H1 (cell line): ENCODE data around the gene SAMD4A. TPM values are rescaled to one million over a fixed set of nuclear protein-coding genes. Genes with fewer than 3 reads are reported as not detected.

Experiments
- CTCF ChIA-PET: fragments of 300-600 bp; sonication (Branson Sonifier 250); formaldehyde crosslinking; loops from one replicate; lab custom pipeline; 2021; ENCODE audit not compliant: partially characterized antibody; lab: Charles Lee
- POLR2A ChIA-PET: fragments of 300-600 bp; sonication (Branson Sonifier 250); formaldehyde crosslinking; loops from one replicate; lab custom pipeline; 2021; ENCODE audit warnings: inconsistent platforms; ENCODE audit not compliant: partially characterized antibody; lab: Charles Lee
- DNase-seq, 2 experiments: peaks; one replicate each; pipeline versions ENCODE4 v3.0.0 to v3.0.0-alpha.2; 2010 to 2022; ENCODE audit warnings: low spot score in 2 of 2, low read depth in 1 of 2, mixed read lengths in 1 of 2
- FAIRE-seq: peaks from 2 replicates; lab custom pipeline; 2011; peaks lifted over from hg19 to GRCh38; lab: Jason Lieb, UNC
- H2AFZ ChIP-seq: 2 replicates; pipeline ENCODE4 v1.8.1; 2012; ENCODE audit warnings: low read length, inconsistent platforms
- H2AK5ac ChIP-seq: 2 replicates; pipeline ENCODE4 v1.6.1; 2013; ENCODE audit warnings: low read depth, low read length
- H2BK120ac ChIP-seq: replicated peaks from 2 replicates; pipeline ENCODE3; 2013; ENCODE audit warnings: low read depth, low read length, inconsistent platforms
- H2BK12ac ChIP-seq: 2 replicates; pipeline ENCODE4 v1.6.1; 2013; ENCODE audit warnings: low read depth, low read length
- H2BK15ac ChIP-seq: 2 replicates; pipeline ENCODE4 v1.6.1; 2013; ENCODE audit warnings: low read length
- H2BK20ac ChIP-seq: 2 replicates; pipeline ENCODE4 v1.6.1; 2013; ENCODE audit warnings: low read length
- H2BK5ac ChIP-seq: 2 replicates; pipeline ENCODE4 v1.6.1; 2013; ENCODE audit warnings: low read depth, low read length
- H3K14ac ChIP-seq: 2 replicates; pipeline ENCODE4 v1.6.1; 2013; ENCODE audit warnings: inconsistent platforms; ENCODE audit not compliant: insufficient read length
- H3K18ac ChIP-seq: 2 replicates; pipeline ENCODE4 v1.6.1; 2013; ENCODE audit warnings: low read length; ENCODE audit errors: extremely low read depth
- H3K23ac ChIP-seq: 2 replicates; pipeline ENCODE4 v1.6.1; 2013; ENCODE audit warnings: inconsistent platforms; ENCODE audit not compliant: insufficient read length
- H3K23me2 ChIP-seq: 2 replicates; pipeline ENCODE4 v1.6.1; 2013; ENCODE audit warnings: low read depth, low read length
- H3K27ac ChIP-seq: 2 replicates; pipeline ENCODE4 v1.6.1; 2011; ENCODE audit warnings: low read depth, low read length, inconsistent platforms
- H3K27me3 ChIP-seq, 4 experiments: replicated peaks in 1 of 4; 1 replicate in 1 of 4; 2 replicates in 3 of 4; pipeline versions ENCODE4 v1.6.1 to v1.8.1; 2011 to 2013; ENCODE audit warnings: low read length in 3 of 4, mild to moderate bottlenecking in 3 of 4, inconsistent platforms in 2 of 4, mixed read lengths in 2 of 4, moderate library complexity in 1 of 4; ENCODE audit not compliant: control insufficient read depth in 3 of 4, insufficient read depth in 3 of 4; ENCODE audit errors: extremely low read depth in 1 of 4
- H3K36me3 ChIP-seq, 4 experiments: 2 replicates each; pipeline versions ENCODE4 v1.6.1 to v1.8.1; 2011 to 2013; ENCODE audit warnings: mild to moderate bottlenecking in 4 of 4, low read length in 3 of 4, moderate library complexity in 2 of 4, control low read depth in 1 of 4, inconsistent platforms in 1 of 4; ENCODE audit not compliant: insufficient read depth in 4 of 4, control insufficient read depth in 2 of 4
- H3K4ac ChIP-seq: replicated peaks from 2 replicates; pipeline ENCODE3; 2013; ENCODE audit warnings: low read length, low read depth, mixed read lengths, inconsistent platforms; ENCODE audit not compliant: insufficient read length
- H3K4me1 ChIP-seq, 4 experiments: replicated peaks in 1 of 4; 1 replicate in 1 of 4; 2 replicates in 3 of 4; pipeline versions ENCODE4 v1.6.1 to v1.8.1; 2011 to 2013; ENCODE audit warnings: low read length in 3 of 4, inconsistent platforms in 2 of 4, mixed read lengths in 1 of 4; ENCODE audit not compliant: insufficient read depth in 4 of 4, control insufficient read depth in 3 of 4
- H3K4me2 ChIP-seq, 2 experiments: 2 replicates each; pipeline versions ENCODE4 v1.6.1 to v1.8.1; 2011 to 2013; ENCODE audit warnings: low read depth in 2 of 2, low read length in 2 of 2, control low read depth in 1 of 2, inconsistent platforms in 1 of 2, mild to moderate bottlenecking in 1 of 2; ENCODE audit not compliant: insufficient read depth in 1 of 2
- H3K4me3 ChIP-seq, 4 experiments: fragments of 200-600, 300-600 bp in 1 of 4; sonication (generic), shearing (Covaris generic), sonication (Bioruptor Twin) in 1 of 4; 2 replicates each; pipeline versions ENCODE4 v1.5.1 to v1.8.1; 2011 to 2016; ENCODE audit warnings: low read length in 4 of 4, low read depth in 3 of 4, control low read depth in 2 of 4, inconsistent platforms in 2 of 4, mild to moderate bottlenecking in 2 of 4, mixed read lengths in 1 of 4, moderate library complexity in 1 of 4; ENCODE audit not compliant: insufficient read depth in 2 of 4; ENCODE audit errors: extremely low read depth in 1 of 4
- H3K56ac ChIP-seq: replicated peaks from 2 replicates; pipeline ENCODE3; 2013; ENCODE audit warnings: low read depth, mild to moderate bottlenecking, mixed read lengths, low read length, inconsistent platforms; ENCODE audit not compliant: insufficient read length
- H3K79me1 ChIP-seq: 2 replicates; pipeline ENCODE4 v1.6.1; 2013; ENCODE audit warnings: low read depth, low read length, control low read depth
- H3K79me2 ChIP-seq, 2 experiments: 2 replicates each; pipeline versions ENCODE4 v1.6.1 to v1.8.1; 2012 to 2013; ENCODE audit warnings: low read length in 2 of 2, mild to moderate bottlenecking in 2 of 2, inconsistent platforms in 1 of 2; ENCODE audit not compliant: insufficient read depth in 2 of 2, control insufficient read depth in 1 of 2
- H3K9ac ChIP-seq, 4 experiments: replicated peaks in 1 of 4; 1 replicate in 1 of 4; 2 replicates in 3 of 4; pipeline versions ENCODE4 v1.6.1 to v1.8.1; 2011 to 2013; ENCODE audit warnings: low read depth in 3 of 4, low read length in 3 of 4, control low read depth in 2 of 4, mild to moderate bottlenecking in 2 of 4, moderate library complexity in 2 of 4, inconsistent platforms in 1 of 4; ENCODE audit errors: extremely low read depth in 1 of 4
- H3K9me3 ChIP-seq, 2 experiments: 2 replicates each; pipeline versions ENCODE4 v1.6.1 to v1.8.1; 2012 to 2013; ENCODE audit warnings: mild to moderate bottlenecking in 2 of 2, moderate library complexity in 2 of 2, control low read depth in 1 of 2, inconsistent platforms in 1 of 2, low read depth in 1 of 2, low read length in 1 of 2, mixed read lengths in 1 of 2; ENCODE audit not compliant: insufficient read depth in 2 of 2
- H4K20me1 ChIP-seq, 2 experiments: replicated peaks in 1 of 2; 2 replicates each; pipeline versions ENCODE3 to v1.8.1; 2011 to 2013; ENCODE audit warnings: inconsistent platforms in 2 of 2, low read length in 2 of 2, mild to moderate bottlenecking in 1 of 2; ENCODE audit not compliant: insufficient read depth in 2 of 2, control insufficient read depth in 1 of 2
- H4K5ac ChIP-seq: 2 replicates; pipeline ENCODE4 v1.6.1; 2013; ENCODE audit warnings: low read length, low read depth, mixed read lengths, inconsistent platforms; ENCODE audit not compliant: insufficient read length
- H4K8ac ChIP-seq: 2 replicates; pipeline ENCODE4 v1.8.0; 2013; ENCODE audit warnings: mild to moderate bottlenecking, moderate library complexity, low read length, inconsistent platforms; ENCODE audit not compliant: insufficient read depth; ENCODE audit errors: extremely low read depth
- H4K91ac ChIP-seq: replicated peaks from 2 replicates; pipeline ENCODE3; 2013; ENCODE audit warnings: low read length, mixed read lengths, inconsistent platforms; ENCODE audit not compliant: insufficient read length
- ATF2 ChIP-seq: IDR thresholded peaks from 2 replicates; pipeline ENCODE4 v1.6.1; 2012; ENCODE audit warnings: low read length, inconsistent platforms
- ATF3 ChIP-seq: IDR thresholded peaks from 2 replicates; pipeline ENCODE4 v1.6.1; 2011; ENCODE audit warnings: low read depth, mild to moderate bottlenecking, low read length; ENCODE audit not compliant: insufficient read depth
- BACH1 ChIP-seq: IDR thresholded peaks from 2 replicates; pipeline ENCODE4 v1.6.1; 2012; ENCODE audit warnings: low read length, improper control_type of control experiment
- EP300 ChIP-seq, 2 experiments: IDR thresholded peaks; 1 replicate in 1 of 2; 2 replicates in 1 of 2; pipeline ENCODE4 v1.6.1; 2011 to 2012; ENCODE audit warnings: low read depth in 2 of 2, low read length in 2 of 2, mild to moderate bottlenecking in 2 of 2, borderline replicate concordance in 1 of 2, inconsistent platforms in 1 of 2, moderate library complexity in 1 of 2
- FOSL1 ChIP-seq: IDR thresholded peaks from 2 replicates; pipeline ENCODE4 v1.6.1; 2011; ENCODE audit warnings: mild to moderate bottlenecking, low read depth, low read length, moderate library complexity; ENCODE audit not compliant: insufficient read depth
- HDAC2 ChIP-seq, 2 experiments: fragments of 300-600 bp in 1 of 2; sonication (generic) in 1 of 2; IDR thresholded peaks; 2 replicates each; pipeline ENCODE4 v1.6.1; 2011 to 2012; ENCODE audit warnings: low read depth in 2 of 2, low read length in 2 of 2, mild to moderate bottlenecking in 2 of 2, moderate library complexity in 2 of 2, borderline replicate concordance in 1 of 2, inconsistent platforms in 1 of 2
- KDM1A ChIP-seq: fragments of 200-600, 300-600 bp; sonication (generic); IDR thresholded peaks from 2 replicates; pipeline ENCODE4 v1.7.1; 2016; ENCODE audit warnings: mild to moderate bottlenecking, low read length, borderline replicate concordance
- SP2 ChIP-seq: IDR thresholded peaks from 2 replicates; pipeline ENCODE4 v1.6.1; 2012; ENCODE audit warnings: mild to moderate bottlenecking, low read length, inconsistent platforms
- WGBS, 2 experiments: shearing (Covaris generic) in 1 of 2; methylation state at CpG; one replicate each; pipeline versions ENCODE4 v1.1.6 to v1.1.7; 2013 to 2015; ENCODE audit warnings: low lambda C conversion rate in 2 of 2, mixed read lengths in 2 of 2, inconsistent platforms in 1 of 2, low coverage in 1 of 2, missing lambda C conversion rate in 1 of 2; ENCODE audit not compliant: insufficient replicate concordance in 2 of 2, insufficient coverage in 1 of 2, insufficient read length in 1 of 2; ENCODE audit errors: extremely low coverage in 1 of 2, missing lambda C conversion rate in 1 of 2; 5-methylcytosine and 5-hydroxymethylcytosine counted together
- polyA plus RNA-seq, 7 experiments: library from polyadenylated mRNA; depleted of rRNA in 3 of 7; stranded (reverse) in 5 of 7; unstranded in 2 of 7; fragments of >200 nt in 5 of 7; fragments of 200-250 nt in 2 of 7; gene quantifications; 1 replicate in 5 of 7; 2 replicates in 1 of 7; 4 replicates in 1 of 7; pipeline versions ENCODE4 v1.2.1 to v1.2.3, GENCODE V29; 2011 to 2013; ENCODE audit warnings: missing spikeins in 2 of 7, mixed read lengths in 2 of 7
- total RNA-seq: library from RNA; stranded (reverse); fragmentation: NEBNext Ultra II Directional; extraction: Animal tissue kit (Norgen Biotek cat#: 25700); gene quantifications from 2 replicates; pipeline ENCODE4 v1.2.1, GENCODE V29; 2021

Gene SAMD4A
- total and polyA plus RNA-seq, 2 of the 8 experiments (the other 6 are each of a cell fraction or from before 2014, with no cell fraction given): 2.4 to 12.3 TPM

- Histone ChIP-seq H3K4me3 (no peak overlapping the region), H2BK5ac (no peak overlapping the region), H3K23me2 (no peaks in the 10 kb centered on the region), H3K9ac (no peak overlapping the region), H3K56ac (no peak overlapping the region), H4K91ac (no peak overlapping the region), H4K5ac (no peak overlapping the region), H3K18ac (no peak overlapping the region), H4K8ac (no peak overlapping the region), H4K20me1 (no peaks in the 10 kb centered on the region), H3K36me3 (no peaks in the 10 kb centered on the region), H2BK120ac (no peak overlapping the region), H3K27me3 (no peaks in the 10 kb centered on the region), H3K4ac (no peak overlapping the region), H3K4me2 (no peak overlapping the region), H3K9me3 (no peaks in the 10 kb centered on the region), H3K23ac (no peak overlapping the region), H2AFZ (no peak overlapping the region), H2BK15ac (no peak overlapping the region), H3K14ac (no peak overlapping the region), H2BK20ac (no peak overlapping the region), H3K4me1 (peaks cover 0 to 11% (median 4%) of the 10 kb centered on the region in 4 experiments; a peak in 3 of 7 replicates), H2BK12ac (no peak overlapping the region; the same call in 1 of the 2 replicates), H3K79me1 (peaks cover 3% of the 10 kb centered on the region; the same call in 1 of the 2 replicates), H2AK5ac (no peak overlapping the region), H3K79me2 (no peaks in the 10 kb centered on the region), H3K27ac (no peak overlapping the region)
- POLR2A ChIA-PET: interaction anchor here (1.2 to 1.4 kb wide), 2 partner anchors 10 to 25 kb away, joined by 4 to 5 read pairs; no protein-coding TSS in a partner anchor
- WGBS, 2 experiments: 94% methylated on average over 4 of the region's 4 CpGs; no CpG with 5 or more reads in 1 of the 2 experiments
- no peak for DNase-seq
- CTCF ChIA-PET: interaction anchor here (0.7 to 1.6 kb wide), 6 partner anchors 10 to 75 kb away, joined by 3 to 5 read pairs (median 3); no protein-coding TSS in a partner anchor
- no peak for FAIRE-seq
- TF ChIP-seq ATF2 (no peak), HDAC2 (IDR thresholded peaks at IDR 0.05; ENCODE audit: borderline replicate concordance in 1 of 2, low read depth in 2 of 2, low read length in 2 of 2) (no peak), KDM1A (no peak), ATF3 (no peak), FOSL1 (no peak), EP300 (IDR thresholded peaks at IDR 0.05; ENCODE audit: borderline replicate concordance in 1 of 2, low read depth in 2 of 2, low read length in 2 of 2) (no peak), BACH1 (no peak), SP2 (no peak)
Observed at GRCh38 chr14:54667026-54667744, 100.3 kb downstream of the SAMD4A start.
